Measurements from ENCODE around the gene ECPAS. TPM values are rescaled to one million over a fixed set of nuclear protein-coding genes. Genes with fewer than 3 reads are reported as not detected.

ECPAS gene
- total RNA-seq (2021): 106 and 108 TPM in 2 replicates
- long read RNA-seq, full-length matches to known transcripts: 13 of 109 reads
- long read RNA-seq, partial matches to known transcripts: 77 of 109 reads
- long read RNA-seq, other reads (novel, unspliced or antisense): 19 of 109 reads

- H3K4me3 Mint-ChIP-seq: peak within 1 kb of the TSS; percentile 83 to 89
- no peaks in the 10 kb centered on the region for H3K9me3 ChIP-seq (ENCODE audit: control insufficient read depth, low read depth, low read length)
- DNase-seq: peak; percentile 75
- peaks cover 3% of the 10 kb centered on the region; the same call in 1 of the 2 replicates for H3K4me1 ChIP-seq (ENCODE audit: insufficient read depth, low read length)
- H3K79me2 ChIP-seq (ENCODE audit: insufficient read depth, low read length): peaks cover 28% of the 10 kb centered on the region; the same call in 1 of the 2 replicates
- no peak within 1 kb of the TSS for H4K91ac ChIP-seq (ENCODE audit: insufficient read length, low read depth, low read length)
- no CpG with 5 or more reads among the region's 101 CpGs for WGBS (ENCODE audit: extremely low coverage, insufficient read length, low lambda C conversion rate)
- H3K18ac ChIP-seq (ENCODE audit: insufficient read length, low read depth, low read length): peak within 1 kb of the TSS; percentile 88
- no peak within 1 kb of the TSS for H2AK5ac ChIP-seq (ENCODE audit: insufficient read length, low read length)
- H2BK120ac ChIP-seq (ENCODE audit: low read depth, low read length, poor library complexity, severe bottlenecking): no peak within 1 kb of the TSS
- no peak within 1 kb of the TSS for H3T11ph ChIP-seq (ENCODE audit: low read length)
- peak within 1 kb of the TSS; percentile 96 for H3K14ac ChIP-seq (ENCODE audit: insufficient read depth, low read length)
- H3K79me1 ChIP-seq (ENCODE audit: insufficient read depth, low read depth, low read length, poor library complexity, severe bottlenecking): no peaks in the 10 kb centered on the region
- no peak for TF ChIP-seq CTCF (conservative IDR thresholded peaks at IDR 0.05)
- no peak within 1 kb of the TSS for H4K5ac ChIP-seq (ENCODE audit: insufficient read length, low read depth, low read length)
- H2BK20ac ChIP-seq (ENCODE audit: low read depth, low read length, poor library complexity, severe bottlenecking): no peak within 1 kb of the TSS
- H3K23ac ChIP-seq (ENCODE audit: insufficient read length, low read depth, low read length): no peak within 1 kb of the TSS
- H3K4ac ChIP-seq (ENCODE audit: low read depth, low read length): no peak within 1 kb of the TSS
- no peak within 1 kb of the TSS for H2BK12ac ChIP-seq (ENCODE audit: insufficient read length, low read depth, low read length)
- H3K9me3 Mint-ChIP-seq: no peaks in the 10 kb centered on the region
- H3K4me2 ChIP-seq (ENCODE audit: insufficient read depth, insufficient read length, low read length): peak within 1 kb of the TSS; percentile 99
- H2BK5ac ChIP-seq (ENCODE audit: insufficient read length, low read length): no peak within 1 kb of the TSS
- no peak within 1 kb of the TSS for H3K56ac ChIP-seq (ENCODE audit: insufficient read length, low read depth, low read length)
- H3K23me2 ChIP-seq (ENCODE audit: insufficient read length, low read depth, low read length, poor library complexity, severe bottlenecking): peaks cover 12% of the 10 kb centered on the region
- H2BK15ac ChIP-seq (ENCODE audit: low read depth, low read length): no peak within 1 kb of the TSS
- H4K8ac ChIP-seq (replicated peaks; ENCODE audit: insufficient read length, low read depth, low read length): no peak within 1 kb of the TSS
- peak within 1 kb of the TSS; percentile 91 for H3K9ac ChIP-seq (ENCODE audit: extremely low read depth, insufficient read length, low read length)
- H2AFZ ChIP-seq (ENCODE audit: low read length): peak within 1 kb of the TSS; percentile 60
- no peaks in the 10 kb centered on the region for H4K20me1 ChIP-seq (ENCODE audit: control insufficient read depth, insufficient read depth, insufficient read length)
- H3K27ac Mint-ChIP-seq: peak within 1 kb of the TSS; percentile 19 to 70 (median 68); a peak in 5 of 7 replicates
- peaks cover 19 to 23% of the 10 kb centered on the region in 2 experiments for H3K4me1 Mint-ChIP-seq
- H3K27me3 ChIP-seq (ENCODE audit: insufficient read depth, low read length): no peaks in the 10 kb centered on the region
- H3K36me3 Mint-ChIP-seq (ENCODE audit: insufficient read depth in 1 of 3, low read depth in 3 of 3): peaks cover 0 to 4% (median 0%) of the 10 kb centered on the region in 3 experiments; a peak in 2 of 7 replicates
- H3K27ac ChIP-seq (ENCODE audit: insufficient read length, low read depth, low read length): peak within 1 kb of the TSS; percentile 51
- no peaks in the 10 kb centered on the region for H3K27me3 Mint-ChIP-seq (ENCODE audit: low read depth)
These were observed at the start of gene ECPAS for GRCh38 chr9:111483858-111484571. Gene ECPAS (minus strand): TSS chr9:111484383. CDS start chr9:111472918, 11,465 bp downstream.
